ENCODE data around the gene TMTC1. TPM values are rescaled to one million over a fixed set of nuclear protein-coding genes. Genes with fewer than 3 reads are reported as not detected.

TMTC1 gene
- total and polyA plus RNA-seq, 2 of the 8 experiments (the other 6 are each of a cell fraction or from before 2014, with no cell fraction given): 15.4 to 20.8 TPM

DNA sequence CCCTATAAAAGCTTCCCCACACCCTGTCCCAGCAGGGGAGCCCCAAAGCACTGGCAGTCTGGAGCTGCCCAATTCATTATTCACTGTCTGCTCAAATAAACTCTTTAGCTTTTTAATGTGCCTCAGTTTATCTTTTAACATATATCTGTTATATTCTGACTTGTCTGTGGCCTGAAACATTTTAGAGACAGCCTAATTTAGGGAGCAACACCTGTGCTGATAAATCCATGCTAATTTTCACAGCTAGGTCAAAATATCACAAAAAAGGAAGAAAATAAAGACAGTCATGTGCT, 32.9 kb downstream of the TMTC1 start:
- Histone ChIP-seq H3K14ac (ENCODE audit: insufficient read length) (no peak overlapping the region), H2BK12ac (ENCODE audit: low read depth, low read length) (no peak overlapping the region), H4K8ac (ENCODE audit: extremely low read depth, insufficient read depth, low read length) (no peak overlapping the region), H2AK5ac (ENCODE audit: low read depth, low read length) (no peak overlapping the region), H3K9ac (replicated peaks in 1 of 4; ENCODE audit: extremely low read depth in 1 of 4, low read depth in 3 of 4, low read length in 3 of 4) (no peak overlapping the region), H3K9me3 (ENCODE audit: insufficient read depth in 2 of 2, low read depth in 1 of 2, low read length in 1 of 2) (no peaks in the 10 kb centered on the region), H4K20me1 (replicated peaks in 1 of 2; ENCODE audit: control insufficient read depth in 1 of 2, insufficient read depth in 2 of 2, low read length in 2 of 2) (no peaks in the 10 kb centered on the region), H3K56ac (replicated peaks; ENCODE audit: insufficient read length, low read depth, low read length) (no peak overlapping the region), H2AFZ (ENCODE audit: low read length) (no peak overlapping the region), H2BK120ac (replicated peaks; ENCODE audit: low read depth, low read length) (no peak overlapping the region), H4K5ac (ENCODE audit: insufficient read length, low read depth, low read length) (no peak overlapping the region), H3K4me3 (ENCODE audit: extremely low read depth in 1 of 4, insufficient read depth in 2 of 4, low read depth in 3 of 4, low read length in 4 of 4) (no peak overlapping the region), H3K23ac (ENCODE audit: insufficient read length) (no peak overlapping the region), H3K36me3 (ENCODE audit: control insufficient read depth in 2 of 4, insufficient read depth in 4 of 4, low read length in 3 of 4) (peaks cover 2 to 26% (median 5%) of the 10 kb centered on the region in 4 experiments; a peak in 4 of 8 replicates), H2BK5ac (ENCODE audit: low read depth, low read length) (no peak overlapping the region), H3K79me2 (ENCODE audit: control insufficient read depth in 1 of 2, insufficient read depth in 2 of 2, low read length in 2 of 2) (no peaks in the 10 kb centered on the region; a peak in 1 of 4 replicates), H3K79me1 (ENCODE audit: low read depth, low read length) (no peaks in the 10 kb centered on the region), H3K4ac (replicated peaks; ENCODE audit: insufficient read length, low read depth, low read length) (no peak overlapping the region), H3K27me3 (replicated peaks in 1 of 4; ENCODE audit: control insufficient read depth in 3 of 4, extremely low read depth in 1 of 4, insufficient read depth in 3 of 4, low read length in 3 of 4) (no peaks in the 10 kb centered on the region), H2BK20ac (ENCODE audit: low read length) (no peak overlapping the region), H3K27ac (ENCODE audit: low read depth, low read length) (no peak overlapping the region), H3K23me2 (ENCODE audit: low read depth, low read length) (no peaks in the 10 kb centered on the region), H3K4me1 (replicated peaks in 1 of 4; ENCODE audit: control insufficient read depth in 3 of 4, insufficient read depth in 4 of 4, low read length in 3 of 4) (peaks cover 0 to 5% (median 2%) of the 10 kb centered on the region in 4 experiments; a peak in 4 of 7 replicates), H3K4me2 (ENCODE audit: insufficient read depth in 1 of 2, low read depth in 2 of 2, low read length in 2 of 2) (no peak overlapping the region), H3K18ac (ENCODE audit: extremely low read depth, low read length) (no peak overlapping the region), H2BK15ac (ENCODE audit: low read length) (no peak overlapping the region), H4K91ac (replicated peaks; ENCODE audit: insufficient read length, low read length) (no peak overlapping the region)
- no peak for TF ChIP-seq RXRA (IDR thresholded peaks at IDR 0.05; ENCODE audit: insufficient read depth, low read depth, low read length)
- no peak for TF ChIP-seq SAP30 (IDR thresholded peaks at IDR 0.05; ENCODE audit: insufficient read depth, insufficient replicate concordance, low read length)
- no peak for TF ChIP-seq POU5F1 (IDR thresholded peaks at IDR 0.05; ENCODE audit: low read depth, low read length)
- no peak for TF ChIP-seq YY1 (IDR thresholded peaks at IDR 0.05; ENCODE audit: low read depth, low read length)
- TF ChIP-seq PHF8 (conservative IDR thresholded peaks at IDR 0.05; ENCODE audit: low read depth, low read length): no peak
- no peak for TF ChIP-seq KDM1A (IDR thresholded peaks at IDR 0.05; ENCODE audit: borderline replicate concordance, low read length)
- no peak for TF ChIP-seq CBX5 (IDR thresholded peaks at IDR 0.05; ENCODE audit: low read depth, low read length)
- TF ChIP-seq CTBP2 (IDR thresholded peaks at IDR 0.05; ENCODE audit: borderline replicate concordance, insufficient read depth, insufficient read length, low read length): no peak
- TF ChIP-seq JUND (IDR thresholded peaks at IDR 0.05; ENCODE audit: low read length): no peak
- ChIA-PET CTCF (ENCODE audit: partially characterized antibody) (no interaction called here), POLR2A (ENCODE audit: partially characterized antibody) (no interaction called here)
- DNase-seq (ENCODE audit: low read depth in 1 of 2, low spot score in 2 of 2) (no peak), FAIRE-seq (no peak)
